ENCODE data around the gene CRIM1.

CRIM1 gene

DNA sequence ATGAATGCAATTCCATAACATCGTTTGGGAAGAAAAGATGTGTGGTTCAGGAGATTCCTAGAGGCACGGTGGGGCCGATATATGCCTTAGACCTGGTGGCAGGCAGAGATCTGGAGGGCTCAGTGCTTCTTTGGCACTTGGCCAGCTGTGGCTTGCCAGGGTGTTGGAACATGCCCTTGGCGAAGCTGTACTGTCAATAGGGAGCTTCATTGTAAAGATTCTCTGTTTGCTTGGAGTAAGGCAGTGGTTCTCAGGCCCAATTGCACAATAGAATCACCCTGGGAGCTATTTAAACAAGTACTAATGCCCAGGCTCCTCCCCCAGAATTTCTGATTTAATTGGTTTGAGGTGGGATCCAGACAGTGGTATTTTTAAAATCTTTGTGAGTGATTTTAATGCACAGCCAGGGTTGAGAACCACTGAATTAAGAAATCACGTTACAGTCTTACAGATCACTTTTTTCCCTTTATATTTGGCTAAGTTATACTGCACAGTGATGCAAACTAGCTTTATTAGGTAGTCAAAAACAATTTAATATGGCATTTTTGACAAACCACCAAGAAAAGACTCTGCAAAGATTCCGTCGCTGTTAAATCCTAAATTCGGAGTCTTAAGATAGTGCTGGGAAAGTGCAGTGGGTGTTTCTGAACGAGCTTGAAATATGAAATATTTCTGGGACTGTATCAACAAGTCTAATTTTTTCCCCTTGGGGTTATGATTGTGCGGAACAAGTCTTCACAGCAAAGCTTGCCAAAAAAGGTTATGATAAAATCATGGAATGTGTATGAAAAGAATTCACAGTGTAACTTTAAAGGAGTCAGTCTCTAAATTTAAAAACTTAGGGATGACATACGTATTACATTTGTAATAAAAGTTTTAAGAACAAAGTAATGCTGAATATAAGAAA is 78.0 kb downstream of the CRIM1 start:
- DNase-seq = no peak

DNA sequence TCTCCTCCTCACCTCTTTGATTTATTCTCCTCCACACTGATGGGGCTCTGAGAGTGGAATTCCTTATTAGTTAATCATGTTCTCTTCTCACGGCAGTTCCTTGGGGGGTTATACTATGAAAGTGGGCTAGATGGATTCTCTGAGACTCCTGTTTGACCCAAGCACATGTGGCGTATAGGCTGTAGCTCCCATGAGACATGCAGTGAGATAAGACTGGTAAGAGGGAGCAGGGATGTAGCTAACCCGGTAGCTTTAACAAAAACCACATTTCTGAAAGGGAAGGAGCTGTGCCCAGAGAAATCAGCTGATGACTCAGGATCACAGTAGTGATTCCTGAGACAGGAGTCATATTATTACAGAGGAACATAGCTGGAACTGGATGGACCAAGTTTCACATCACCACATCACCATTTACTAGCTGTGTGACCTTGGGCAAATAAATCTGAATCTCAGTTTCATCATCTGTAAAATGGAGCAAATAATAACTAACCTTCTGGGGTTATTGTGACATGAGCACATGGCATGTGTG is 82.9 kb downstream of the CRIM1 start:
- DNase-seq = no peak

DNA sequence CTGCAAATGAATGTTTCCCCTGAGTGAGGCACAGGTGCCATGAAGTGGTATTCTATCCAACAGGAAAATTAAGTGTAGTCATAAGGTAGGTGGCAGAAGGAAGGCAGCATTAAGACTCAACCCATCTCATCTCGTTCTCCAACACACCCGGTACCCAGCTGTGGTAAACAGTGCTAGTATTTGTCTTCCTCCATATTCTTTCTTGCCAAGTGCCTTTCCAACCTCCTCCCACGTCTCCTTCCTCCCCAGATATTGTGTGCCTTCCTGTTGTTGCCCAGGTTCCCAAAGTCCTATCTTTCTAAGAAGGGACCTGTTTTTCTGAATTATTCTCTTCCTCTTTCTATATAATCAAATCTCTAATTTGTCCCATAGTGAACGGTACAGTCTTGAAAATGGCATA is 83.5 kb downstream of the CRIM1 start:
- DNase-seq = no peak

DNA sequence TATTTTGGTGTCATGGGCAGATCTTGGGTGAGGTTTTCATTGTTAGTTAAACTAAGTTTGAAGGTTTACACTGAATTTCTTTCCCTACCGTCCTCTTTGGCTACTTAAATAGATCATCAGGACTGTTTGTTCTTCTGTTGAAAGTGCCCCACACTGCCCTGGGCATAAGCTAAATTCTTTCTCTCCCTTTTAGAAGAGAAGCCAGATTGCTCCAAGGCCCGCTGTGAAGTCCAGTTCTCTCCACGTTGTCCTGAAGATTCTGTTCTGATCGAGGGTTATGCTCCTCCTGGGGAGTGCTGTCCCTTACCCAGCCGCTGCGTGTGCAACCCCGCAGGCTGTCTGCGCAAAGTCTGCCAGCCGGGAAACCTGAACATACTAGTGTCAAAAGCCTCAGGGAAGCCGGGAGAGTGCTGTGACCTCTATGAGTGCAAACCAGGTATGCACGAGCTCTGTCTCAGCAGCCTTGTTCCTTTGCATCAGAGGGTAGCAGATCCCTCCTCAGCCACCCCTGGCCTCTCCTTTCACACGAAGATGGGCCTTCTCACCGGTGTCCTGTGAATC is 85.6 kb downstream of the CRIM1 start:
- DNase-seq = no peak

DNA sequence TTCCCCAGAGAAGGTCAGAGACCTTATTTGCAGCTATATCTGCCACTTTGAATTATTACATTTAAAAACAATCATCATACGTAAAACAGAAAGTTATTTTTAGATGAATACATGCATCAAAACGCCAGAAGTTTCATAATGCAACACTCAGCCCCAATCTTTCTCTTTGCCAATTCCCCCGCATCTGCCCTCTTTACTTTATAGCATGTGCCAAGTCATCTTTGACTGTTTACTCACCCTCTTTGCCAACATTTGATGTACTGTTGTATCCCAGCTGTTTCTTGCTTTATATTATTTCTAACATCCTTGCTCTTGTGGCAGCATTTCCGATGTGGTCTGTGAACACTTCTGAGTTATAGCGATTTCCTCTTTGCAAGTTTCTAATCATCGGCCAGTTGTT is 86.2 kb downstream of the CRIM1 start:
- no peak for DNase-seq

DNA sequence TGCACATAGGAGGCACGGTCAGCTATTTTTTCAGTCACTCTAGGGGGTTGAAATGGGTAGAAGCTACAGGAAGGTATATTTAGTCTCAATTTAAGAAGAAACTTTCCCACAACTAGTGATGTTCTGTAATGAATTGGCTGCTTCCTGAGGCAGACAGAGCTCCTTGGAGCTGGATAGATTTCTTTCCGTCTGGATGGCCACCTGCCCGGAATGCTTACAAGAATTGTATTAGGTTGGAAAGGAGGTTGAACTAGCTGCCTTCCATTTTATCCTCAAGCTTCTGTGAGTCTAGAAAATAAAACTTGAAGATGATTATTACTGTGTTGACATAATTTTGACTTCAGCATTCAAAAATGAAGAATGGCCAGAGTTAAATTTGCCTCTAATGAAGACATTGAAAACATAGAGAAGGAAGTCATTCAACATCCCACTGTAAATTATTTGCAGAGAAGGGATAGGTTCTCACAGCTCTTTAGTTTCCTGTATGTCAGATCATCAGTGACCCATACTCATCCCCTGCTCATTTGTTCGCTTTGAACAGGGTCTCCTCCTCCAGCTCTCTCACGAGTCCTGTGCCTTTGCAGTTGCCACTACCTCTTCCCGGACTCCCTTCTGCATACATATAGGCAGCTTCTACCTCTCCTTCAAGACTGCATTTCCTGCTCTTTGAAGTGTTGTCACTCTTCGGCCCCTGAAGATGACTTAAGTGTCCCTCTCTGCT is 88.8 kb downstream of the CRIM1 start:
- DNase-seq = no peak

DNA sequence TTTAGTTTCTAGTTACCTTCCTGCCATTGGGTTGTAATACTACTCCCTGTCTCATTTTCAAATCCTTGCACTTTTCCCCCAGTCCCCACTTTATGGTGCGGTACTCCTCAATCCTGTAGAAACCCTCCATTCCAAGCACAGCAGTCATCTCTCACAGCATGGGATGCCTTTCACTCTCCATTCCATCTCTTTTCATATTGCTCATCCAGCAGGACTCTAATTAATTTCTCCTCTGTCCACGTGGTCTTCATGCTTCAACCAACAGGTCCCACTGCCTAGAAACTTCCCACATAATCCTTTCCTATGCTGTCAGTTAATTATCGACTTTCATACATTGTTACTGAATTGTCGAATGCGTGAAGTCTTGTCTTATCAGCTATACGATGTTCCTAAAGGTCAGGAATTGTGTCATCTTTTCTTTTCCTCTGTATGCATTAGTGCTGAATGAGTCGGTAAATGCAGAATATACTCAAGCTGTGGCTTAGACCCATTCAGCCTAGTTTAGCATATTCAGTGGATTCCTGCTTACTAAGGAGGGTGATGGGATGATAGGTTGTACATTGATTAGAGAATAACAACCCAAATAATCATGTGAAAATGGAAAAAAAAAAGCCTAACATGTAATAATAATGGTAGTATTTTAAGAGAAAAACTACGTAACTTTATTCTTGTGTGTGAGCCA is 89.7 kb downstream of the CRIM1 start:
- no peak for DNase-seq

DNA sequence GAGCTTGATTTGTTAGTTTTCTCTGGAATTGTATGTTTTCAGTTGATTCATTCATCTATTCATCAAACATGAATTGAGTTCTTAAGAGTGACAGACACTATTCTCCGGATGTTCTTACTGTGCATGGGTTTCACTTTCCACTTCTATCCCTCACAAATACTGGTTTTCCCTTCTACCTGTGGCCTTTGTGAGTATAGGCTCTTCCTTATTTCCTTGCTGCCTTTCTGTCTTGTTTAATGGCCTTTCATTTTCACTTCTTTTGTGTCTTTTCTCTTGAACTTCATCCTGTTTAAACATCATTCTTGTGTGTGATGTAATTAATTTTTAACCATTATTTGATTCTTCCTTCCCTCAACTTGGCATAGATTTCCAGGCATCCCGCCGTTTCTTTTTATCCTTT is 90.7 kb downstream of the CRIM1 start:
- DNase-seq = no peak

DNA sequence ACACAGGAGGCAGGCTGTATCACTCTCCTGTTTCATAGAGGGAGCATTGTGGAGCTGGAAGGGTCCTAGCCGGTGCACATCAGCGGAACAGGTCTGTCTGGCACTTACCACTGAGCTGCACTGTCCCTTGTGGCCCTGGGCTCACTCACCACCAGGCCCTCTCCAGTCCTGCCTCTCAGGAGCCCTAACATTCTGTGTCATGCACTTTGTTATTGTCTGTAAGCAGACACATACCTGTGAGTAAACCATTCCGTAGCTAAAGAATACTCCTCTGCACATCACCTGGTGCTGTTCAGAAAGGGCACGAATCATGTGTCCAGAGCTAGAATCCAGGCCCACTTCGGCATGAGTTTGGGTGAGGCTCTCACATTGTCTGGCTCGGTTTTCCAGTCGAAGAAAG is 93.6 kb downstream of the CRIM1 start:
- no peak for DNase-seq

DNA sequence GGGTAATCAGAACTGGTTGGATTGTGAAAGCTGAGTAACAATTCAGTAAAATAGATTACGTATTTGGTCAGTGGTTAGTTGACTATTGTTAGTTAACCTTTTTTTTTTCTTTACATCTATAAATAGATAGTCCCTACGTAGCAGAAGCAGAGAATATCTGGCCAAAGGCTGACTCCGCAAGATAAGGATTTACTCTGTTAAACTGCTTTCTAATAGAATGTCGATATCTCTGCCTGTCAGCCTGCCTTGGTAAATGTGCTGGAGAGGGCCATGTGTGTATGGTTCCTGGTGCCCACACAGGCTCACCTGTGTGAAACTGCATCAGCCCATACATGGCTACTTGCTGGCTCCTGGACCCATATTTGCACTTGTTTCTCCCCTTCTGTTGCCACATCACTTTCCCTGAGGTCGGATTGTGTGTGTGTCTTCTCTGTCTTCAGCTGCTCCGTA is 94.4 kb downstream of the CRIM1 start:
- no peak for DNase-seq

DNA sequence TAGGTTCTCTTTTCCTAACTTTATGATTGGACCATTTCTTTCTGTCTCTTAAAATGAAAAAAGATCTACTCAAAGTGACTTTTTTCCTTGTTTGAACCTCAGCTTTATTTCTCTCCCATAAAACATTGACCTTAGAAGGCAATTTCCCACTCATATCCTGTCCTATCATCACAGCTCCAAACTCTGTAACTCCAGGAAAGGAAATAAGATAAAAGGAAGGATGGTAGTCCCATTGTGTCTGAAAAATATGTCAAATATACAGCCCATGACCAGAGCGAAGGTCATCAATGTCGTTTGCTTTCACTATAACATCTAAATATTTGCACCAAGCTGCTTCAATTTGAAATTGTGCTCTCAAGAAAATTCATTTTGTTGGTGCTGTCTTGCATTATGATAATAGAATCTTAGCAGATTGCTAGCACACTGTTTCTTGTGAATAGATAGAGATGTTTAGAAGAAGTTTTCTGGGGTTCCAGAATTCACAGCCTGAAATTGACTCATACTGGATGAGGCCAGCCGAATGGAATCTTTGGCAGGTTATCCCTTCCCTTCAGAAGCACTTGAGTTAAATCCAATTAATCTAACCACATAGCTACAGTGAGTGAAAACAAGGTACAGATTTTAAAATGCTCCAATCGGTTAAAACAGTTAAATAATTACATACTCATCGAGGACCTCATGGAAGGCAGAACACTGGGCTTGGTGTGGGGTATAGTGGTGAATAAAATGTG is 95.1 kb downstream of the CRIM1 start:
- DNase-seq = no peak

DNA sequence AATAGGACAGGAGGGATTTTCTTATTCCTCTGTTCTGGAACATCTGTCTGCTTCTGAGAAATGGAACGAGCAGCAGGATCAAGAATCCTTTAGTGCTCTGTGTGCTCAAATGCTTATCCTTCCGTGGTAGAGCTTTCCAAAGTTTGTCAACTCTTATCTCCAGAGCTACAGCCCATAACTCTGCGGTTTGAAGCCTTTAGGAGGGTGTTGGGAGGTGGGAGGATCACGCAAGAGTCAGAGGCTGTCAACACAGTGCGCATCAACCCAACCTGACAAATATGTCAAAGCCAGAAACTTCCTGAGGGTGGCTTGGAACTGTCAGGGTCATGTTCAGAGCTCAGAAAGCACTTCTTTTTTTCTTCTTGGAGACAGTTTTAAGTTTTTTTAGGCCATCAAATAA is 95.9 kb downstream of the CRIM1 start:
- no peak for DNase-seq

DNA sequence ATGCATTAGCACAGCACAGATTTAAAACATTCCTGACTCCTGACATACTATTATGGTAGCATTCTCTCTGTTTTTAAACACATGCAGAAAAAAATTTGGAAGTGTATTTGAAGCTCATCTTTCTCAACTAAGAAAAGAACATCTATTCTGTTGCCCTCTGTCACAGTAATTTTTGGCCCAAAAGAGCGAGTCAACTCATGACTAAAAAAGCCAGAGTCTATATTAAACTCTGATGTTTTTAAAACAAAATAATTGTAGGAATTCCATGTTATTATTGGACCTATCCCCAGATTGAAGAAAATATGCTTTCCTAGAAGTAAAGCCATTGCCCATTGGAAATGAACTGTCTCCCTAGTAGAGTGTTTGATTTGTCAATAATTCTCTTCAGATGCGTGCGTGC is 96.7 kb downstream of the CRIM1 start:
- no peak for DNase-seq

DNA sequence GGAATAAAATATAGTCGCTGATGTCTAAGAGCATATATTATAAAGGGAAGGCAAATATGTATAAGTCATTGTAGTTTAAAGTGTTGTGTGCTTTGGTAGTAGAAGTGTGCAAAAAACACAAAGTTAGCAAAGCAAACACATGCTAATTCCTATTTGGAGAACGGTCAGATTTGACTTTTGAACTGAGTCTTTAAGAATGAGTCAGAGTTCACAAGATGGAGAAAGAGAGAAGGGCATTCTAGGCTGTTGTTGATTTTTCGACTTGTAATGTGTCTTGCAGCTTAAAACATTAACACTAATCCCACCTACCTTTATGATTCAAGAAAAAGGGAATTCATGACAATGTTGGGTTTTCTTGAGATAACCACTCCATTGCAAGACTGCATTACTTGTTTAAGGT is 98.1 kb downstream of the CRIM1 start:
- DNase-seq = no peak

DNA sequence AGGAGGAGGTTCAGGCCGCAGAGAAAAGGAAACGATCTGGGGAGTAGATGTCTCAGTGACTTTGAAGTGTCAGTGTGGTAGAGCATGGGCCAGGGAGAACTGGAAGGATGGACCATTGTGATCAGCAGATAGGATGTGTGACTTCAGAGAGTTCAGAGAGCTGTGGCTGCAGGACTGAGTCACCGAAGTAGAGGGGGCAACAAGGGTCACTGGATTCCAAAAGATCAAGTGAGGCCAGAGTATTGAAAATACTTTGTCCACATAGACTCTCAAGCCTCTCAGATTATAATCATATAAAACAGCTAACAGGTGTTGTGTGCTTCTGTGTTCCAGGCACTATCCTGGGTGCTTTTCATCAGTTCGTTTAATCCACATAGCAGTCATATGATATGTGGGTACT is 99.4 kb downstream of the CRIM1 start:
- DNase-seq = no peak

DNA sequence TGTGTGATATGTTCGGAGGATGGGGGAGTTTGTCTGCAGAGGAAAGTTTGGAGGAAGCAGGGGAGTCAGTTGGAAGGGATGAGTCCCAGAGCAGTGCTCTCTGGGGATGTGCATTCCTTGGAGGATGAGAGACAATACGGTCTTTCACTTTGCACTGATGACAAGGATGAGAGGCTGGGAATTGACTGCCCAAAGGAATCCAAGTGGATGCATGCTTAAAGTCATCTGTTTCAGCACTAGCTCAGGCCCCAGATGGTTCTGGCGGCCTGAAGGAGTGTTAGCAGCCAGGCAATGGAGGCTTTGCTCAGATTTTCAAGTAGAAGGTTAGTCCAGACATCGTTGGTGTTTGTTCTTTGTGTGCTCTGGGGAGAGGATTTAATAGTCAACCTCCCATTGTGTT is 100.2 kb downstream of the CRIM1 start:
- DNase-seq = no peak

DNA sequence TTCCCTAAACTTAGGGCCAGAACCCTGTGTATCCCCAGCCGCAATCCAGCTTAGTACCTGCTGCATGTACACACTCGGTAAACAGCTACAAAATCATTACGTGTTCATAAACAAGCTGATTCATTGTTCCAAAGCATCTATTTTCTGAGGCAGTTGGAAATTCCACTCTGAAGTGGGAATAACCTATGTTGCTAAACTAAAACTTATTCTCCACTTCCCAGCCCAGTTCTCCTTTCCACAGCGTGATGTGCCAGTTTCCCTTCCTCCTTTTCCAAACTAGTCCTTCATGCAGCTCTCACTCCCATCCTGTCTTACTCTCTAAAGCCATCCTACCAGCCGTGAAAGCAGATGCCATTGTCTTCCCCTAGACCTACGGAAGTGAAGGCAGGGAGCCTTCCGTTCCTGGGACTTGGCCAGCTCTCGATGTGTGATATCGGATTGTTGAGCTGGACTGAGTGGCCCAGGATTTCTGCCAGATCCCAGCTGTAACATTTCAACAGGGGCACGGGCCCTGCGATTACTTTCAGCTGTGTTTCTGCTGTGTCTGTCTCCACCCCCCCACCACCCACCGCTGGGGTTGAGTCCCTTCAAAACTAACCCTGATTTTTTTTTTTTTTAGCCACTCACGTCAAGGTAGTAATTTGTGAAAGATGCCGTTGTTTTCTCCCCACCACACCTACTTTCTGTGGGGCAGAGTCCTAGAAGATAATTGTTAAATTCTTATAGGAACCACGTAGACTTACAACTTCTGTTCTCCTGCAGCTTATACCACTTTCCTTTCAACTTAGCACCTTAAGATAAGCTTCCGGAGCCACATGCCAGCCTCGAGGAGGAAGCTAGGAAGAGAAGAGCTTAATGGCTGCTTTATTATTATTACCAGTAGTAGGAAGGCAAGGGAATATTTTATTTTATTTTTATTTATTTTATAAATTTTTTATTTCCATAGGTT is 100.9 kb downstream of the CRIM1 start:
- no peak for DNase-seq

DNA sequence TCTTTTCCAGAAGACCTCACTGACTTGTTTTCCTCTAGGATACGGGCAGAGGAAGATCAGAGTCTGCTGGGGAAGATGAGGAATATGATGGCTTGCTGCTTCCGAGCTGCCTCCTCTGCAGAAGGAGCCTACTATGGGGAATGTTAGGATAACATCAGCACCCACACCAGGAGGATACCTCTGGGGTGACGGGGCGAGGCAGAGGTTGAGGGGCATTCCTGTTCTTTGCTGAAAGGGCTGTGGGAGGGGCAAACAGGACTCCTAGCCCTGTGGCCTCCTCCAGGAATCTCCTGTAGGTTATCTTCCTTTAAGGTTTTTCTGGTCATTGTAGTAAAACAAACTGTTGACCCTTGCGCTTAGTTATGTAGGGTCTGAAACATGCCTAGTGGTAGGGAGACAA is 102.5 kb downstream of the CRIM1 start:
- no peak for DNase-seq

DNA sequence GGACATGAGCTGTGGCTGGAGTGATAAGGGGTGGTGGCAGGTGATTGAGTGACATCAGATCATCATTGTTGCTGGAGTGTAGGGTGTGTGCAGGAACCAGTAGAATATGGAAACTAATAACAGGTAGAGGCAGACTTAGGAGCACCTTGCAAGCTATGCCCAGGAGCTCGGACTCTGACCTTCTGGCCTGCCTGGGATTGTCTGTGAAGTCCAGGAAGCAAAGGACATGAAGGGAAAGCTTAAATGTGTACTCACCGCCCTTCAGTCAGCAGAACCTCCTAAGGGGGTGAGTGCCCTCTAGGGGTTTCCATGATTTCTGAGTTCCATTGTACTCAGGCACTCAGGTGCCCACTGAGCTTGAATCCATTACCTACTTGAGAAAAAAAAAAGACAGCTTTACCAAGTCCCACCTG is 104.2 kb downstream of the CRIM1 start:
- peak; percentile 20 for DNase-seq

DNA sequence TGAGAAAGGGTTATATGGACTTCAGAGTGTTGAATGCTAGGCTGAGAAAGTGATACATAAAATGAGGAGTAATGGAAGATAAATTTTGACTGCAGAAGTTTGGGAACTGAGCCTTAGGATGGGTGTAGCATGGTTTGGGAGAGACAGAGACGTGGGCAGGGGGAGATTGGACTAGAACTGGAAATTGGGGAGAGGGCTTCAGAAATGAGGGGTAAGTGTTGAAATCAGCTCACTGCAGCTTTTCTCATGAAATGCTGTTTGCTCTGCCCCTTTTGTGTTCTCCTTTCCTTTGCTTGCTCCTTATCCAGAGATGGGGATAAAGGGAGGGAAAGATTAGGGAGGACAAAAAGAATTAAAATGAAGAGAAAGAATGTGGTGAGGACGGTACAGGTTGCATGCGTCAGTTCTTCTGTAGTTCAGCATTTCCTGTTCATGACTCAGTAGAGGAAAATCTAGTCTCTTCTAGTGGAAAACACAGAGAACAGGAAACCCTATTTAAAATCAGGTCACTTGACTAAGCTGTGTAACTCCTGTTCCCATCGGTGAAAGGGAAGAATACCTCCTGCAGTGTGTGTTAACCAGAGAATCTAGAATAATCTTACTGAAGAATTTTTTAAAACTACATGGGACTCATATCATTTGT is 105.6 kb downstream of the CRIM1 start:
- no peak for DNase-seq

All from NCI-H2227 treated with DMSO at 0.1 percent for 48 hours (cell line).